ENCODE results near the gene ACSL6. TPM values are rescaled to one million over a fixed set of nuclear protein-coding genes. Genes with fewer than 3 reads are reported as not detected.

ACSL6 gene
- total and polyA plus RNA-seq, 10 donors: 0.76 to 18.4 (median 3.9) TPM

DNA sequence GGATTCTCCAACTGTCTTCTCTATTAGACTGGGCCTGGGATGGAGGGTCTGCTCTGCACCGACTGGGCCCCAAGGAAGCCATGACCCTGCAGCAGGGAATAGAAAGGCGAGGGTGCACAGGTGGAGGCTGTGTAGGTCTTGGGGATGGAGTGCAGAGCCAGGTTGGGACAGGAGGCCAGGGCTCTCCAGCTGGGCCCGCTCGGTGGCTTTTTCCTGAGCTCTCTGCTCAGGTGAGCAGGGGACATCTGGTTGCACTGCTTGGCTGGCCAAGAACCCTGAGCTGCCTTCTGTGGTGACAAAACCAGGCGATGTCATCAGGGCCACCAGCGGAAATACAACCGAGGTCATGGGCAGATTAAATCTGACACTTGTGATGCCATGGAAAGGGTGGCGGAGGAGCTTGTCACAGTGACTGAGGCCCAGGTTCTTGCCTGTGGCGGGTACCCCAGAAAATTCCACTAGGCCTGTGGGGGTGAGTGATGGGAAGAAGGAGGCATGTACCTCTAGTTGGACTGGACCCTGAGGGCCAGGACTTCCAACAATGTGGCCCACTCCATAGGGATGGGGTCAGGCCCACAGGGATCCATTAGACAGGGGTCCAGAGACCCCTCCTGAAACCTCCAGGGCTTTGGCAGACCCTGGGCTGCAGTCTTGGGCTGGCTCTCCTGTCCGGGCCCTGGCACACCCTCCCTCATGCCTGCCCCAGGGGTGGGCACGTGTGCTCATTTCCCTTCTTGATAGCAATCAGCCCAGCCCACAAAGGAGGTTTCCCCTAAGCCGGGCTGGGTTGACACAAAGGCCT lies 44.6 kb upstream of the ACSL6 start:
- peak; percentile 62 for DNase-seq
- TF ChIP-seq, protein P1, sequence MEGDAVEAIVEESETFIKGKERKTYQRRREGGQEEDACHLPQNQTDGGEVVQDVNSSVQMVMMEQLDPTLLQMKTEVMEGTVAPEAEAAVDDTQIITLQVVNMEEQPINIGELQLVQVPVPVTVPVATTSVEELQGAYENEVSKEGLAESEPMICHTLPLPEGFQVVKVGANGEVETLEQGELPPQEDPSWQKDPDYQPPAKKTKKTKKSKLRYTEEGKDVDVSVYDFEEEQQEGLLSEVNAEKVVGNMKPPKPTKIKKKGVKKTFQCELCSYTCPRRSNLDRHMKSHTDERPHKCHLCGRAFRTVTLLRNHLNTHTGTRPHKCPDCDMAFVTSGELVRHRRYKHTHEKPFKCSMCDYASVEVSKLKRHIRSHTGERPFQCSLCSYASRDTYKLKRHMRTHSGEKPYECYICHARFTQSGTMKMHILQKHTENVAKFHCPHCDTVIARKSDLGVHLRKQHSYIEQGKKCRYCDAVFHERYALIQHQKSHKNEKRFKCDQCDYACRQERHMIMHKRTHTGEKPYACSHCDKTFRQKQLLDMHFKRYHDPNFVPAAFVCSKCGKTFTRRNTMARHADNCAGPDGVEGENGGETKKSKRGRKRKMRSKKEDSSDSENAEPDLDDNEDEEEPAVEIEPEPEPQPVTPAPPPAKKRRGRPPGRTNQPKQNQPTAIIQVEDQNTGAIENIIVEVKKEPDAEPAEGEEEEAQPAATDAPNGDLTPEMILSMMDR (IDR thresholded peaks at IDR 0.05 in 8 of 11, conservative IDR thresholded peaks at IDR 0.05 in 3 of 11): no peak
- TF ChIP-seq POLR2A (IDR thresholded peaks at IDR 0.05) (no peak), POLR2AphosphoS5 (IDR thresholded peaks at IDR 0.05) (no peak)
- Histone ChIP-seq H3K27me3 (replicated peaks in 1 of 7) (no peaks in the 10 kb centered on the region), H3K27ac (peak overlapping the region in 1 of 8 donors; percentile 36), H3K36me3 (no peaks in the 10 kb centered on the region), H3K4me1 (peaks cover 0 to 5% (median 0%) of the 10 kb centered on the region in 6 donors), H3K4me3 (no peak overlapping the region), H3K9me3 (no peaks in the 10 kb centered on the region)
- intact Hi-C loops (cut with DNase I; ENCODE audit: low total_unique reads): no loop called here
- 63 to 86% (median 67%) methylated on average over 10 to 12 of the region's 12 CpGs for WGBS, 5 donors

DNA sequence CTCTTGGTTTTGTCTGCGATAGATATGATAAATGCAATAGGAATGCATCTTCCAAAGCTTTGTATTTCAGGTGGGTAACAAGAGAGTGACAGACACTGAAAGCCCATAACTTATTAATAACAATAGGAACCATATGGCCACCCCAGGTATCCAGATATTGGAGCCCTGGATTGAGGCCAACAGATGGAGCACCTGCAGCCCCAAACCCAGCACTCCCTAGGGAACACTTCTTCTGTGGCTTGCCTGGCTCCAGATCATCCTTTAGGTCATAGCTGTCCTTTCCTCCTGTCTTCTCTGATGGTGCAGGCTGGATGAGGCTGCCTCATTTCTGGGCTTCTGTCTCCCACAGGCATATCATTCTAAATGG lies 44.0 kb upstream of the ACSL6 start:
- 90 to 100% (median 97%) methylated on average over 1 of the region's 1 CpG for WGBS, 5 donors
- H3K27ac ChIP-seq: no peak overlapping the region
- no peaks in the 10 kb centered on the region for H3K9me3 ChIP-seq
- H3K4me1 ChIP-seq: peaks cover 0 to 5% (median 0%) of the 10 kb centered on the region in 6 donors
- no peak for DNase-seq
- TF ChIP-seq POLR2AphosphoS5 (IDR thresholded peaks at IDR 0.05) (no peak), POLR2A (IDR thresholded peaks at IDR 0.05) (no peak)
- TF ChIP-seq, protein P1 (IDR thresholded peaks at IDR 0.05 in 8 of 11, conservative IDR thresholded peaks at IDR 0.05 in 3 of 11): no peak
- no peaks in the 10 kb centered on the region for H3K27me3 ChIP-seq (replicated peaks in 1 of 7)
- intact Hi-C loops (cut with DNase I; ENCODE audit: low total_unique reads): no loop called here
- H3K4me3 ChIP-seq: no peak overlapping the region
- no peaks in the 10 kb centered on the region for H3K36me3 ChIP-seq

DNA sequence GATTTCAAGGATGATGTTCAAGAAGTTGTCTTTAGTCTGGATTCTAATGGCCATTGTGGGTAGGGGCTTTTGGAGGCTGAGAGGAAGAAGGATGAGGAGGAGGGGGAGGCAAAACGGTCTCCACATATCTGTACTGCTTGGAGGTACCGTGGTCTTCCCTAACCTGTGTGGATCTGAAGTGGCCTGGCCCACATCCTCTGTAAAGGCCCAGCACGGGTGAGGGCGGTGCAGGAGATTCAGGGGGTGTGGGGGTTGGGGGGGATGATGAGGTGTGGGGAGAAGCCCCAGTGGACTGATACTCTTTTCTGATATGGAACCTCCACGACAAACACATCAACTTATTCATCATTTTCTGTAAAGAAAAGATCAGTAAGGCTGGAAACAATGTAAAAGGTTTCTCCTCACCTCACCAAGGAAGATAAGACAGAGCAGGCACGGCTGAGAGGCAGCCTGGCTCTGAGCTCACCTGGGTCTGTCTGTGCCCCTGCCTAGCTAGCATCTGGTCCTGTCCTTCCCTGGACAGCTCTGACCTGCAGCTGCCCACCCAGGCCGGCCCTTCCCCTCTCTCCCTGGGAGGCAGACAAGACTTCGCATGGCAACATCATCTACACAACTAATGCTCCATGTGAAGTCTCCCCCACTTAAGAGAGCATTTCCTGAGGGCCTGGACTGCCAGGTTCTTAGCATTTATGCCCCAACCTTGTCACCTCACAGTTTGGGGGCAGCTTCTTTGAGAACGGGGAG lies 43.4 kb upstream of the ACSL6 start:
- Histone ChIP-seq H3K9me3 (no peaks in the 10 kb centered on the region), H3K36me3 (no peaks in the 10 kb centered on the region), H3K4me3 (no peak overlapping the region), H3K27me3 (replicated peaks in 1 of 7) (no peaks in the 10 kb centered on the region), H3K4me1 (peaks cover 0 to 5% (median 0%) of the 10 kb centered on the region in 6 donors), H3K27ac (no peak overlapping the region)
- TF ChIP-seq POLR2AphosphoS5 (IDR thresholded peaks at IDR 0.05) (no peak), POLR2A (IDR thresholded peaks at IDR 0.05) (no peak)
- WGBS, 5 donors: 67 to 80% (median 71%) methylated on average over 9 of the region's 9 CpGs
- intact Hi-C loops (cut with DNase I; ENCODE audit: low total_unique reads): no loop called here
- peak; percentile 48 for DNase-seq

DNA sequence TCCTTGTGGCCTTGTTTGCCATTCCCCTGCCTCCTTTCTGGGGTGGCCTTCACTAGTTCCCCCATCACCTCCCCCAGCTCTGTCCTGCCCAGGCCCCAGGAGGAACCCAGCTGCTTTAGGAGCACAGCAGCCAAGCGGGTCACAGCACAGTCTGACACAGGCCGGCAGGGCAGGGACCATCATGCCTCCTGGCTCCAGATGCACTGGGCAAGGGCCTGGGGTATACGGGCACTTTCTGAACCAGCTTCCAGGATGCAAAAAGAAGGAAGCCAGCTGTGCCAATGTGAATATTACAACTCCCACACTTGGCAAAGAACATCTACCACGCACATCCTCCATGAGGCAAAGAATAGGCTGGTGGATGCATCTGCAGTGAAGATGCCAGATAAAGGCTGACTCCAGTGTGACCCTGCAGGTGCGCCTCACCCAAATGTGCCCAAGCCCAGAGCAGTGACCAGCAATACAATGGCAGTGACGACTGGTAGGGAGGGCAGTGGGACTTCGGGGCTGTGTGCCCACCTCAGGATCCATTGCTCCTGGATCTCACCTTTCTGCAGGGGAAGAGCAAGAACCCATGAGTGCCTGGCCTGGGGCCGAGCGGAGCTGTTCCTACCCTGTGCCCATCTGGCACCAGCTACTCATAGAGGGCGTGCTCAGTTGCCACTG lies 42.7 kb upstream of the ACSL6 start:
- 68 to 94% (median 88%) methylated on average over 7 to 10 of the region's 10 CpGs for WGBS, 5 donors
- H3K36me3 ChIP-seq: no peaks in the 10 kb centered on the region
- intact Hi-C loops (cut with DNase I; ENCODE audit: low total_unique reads): no loop called here
- TF ChIP-seq, protein P1 (IDR thresholded peaks at IDR 0.05 in 8 of 11, conservative IDR thresholded peaks at IDR 0.05 in 3 of 11): no peak
- TF ChIP-seq POLR2AphosphoS5 (IDR thresholded peaks at IDR 0.05) (no peak), POLR2A (IDR thresholded peaks at IDR 0.05) (no peak)
- no peak overlapping the region for H3K27ac ChIP-seq
- H3K4me1 ChIP-seq: peaks cover 0 to 5% (median 0%) of the 10 kb centered on the region in 6 donors
- peak; percentile 66 for DNase-seq
- H3K27me3 ChIP-seq (replicated peaks in 1 of 7): no peaks in the 10 kb centered on the region
- H3K4me3 ChIP-seq: no peak overlapping the region
- no peaks in the 10 kb centered on the region for H3K9me3 ChIP-seq

All from spleen (tissue), 11 donors.